Transverse colon (tissue), 4 donors: Measurements from ENCODE around the gene ARHGAP33.
"Not testable (repeated sequence)": the region's sequence is repeated elsewhere in the genome, so short reads cannot be mapped to it uniquely, and the experiment has no call there.

Experiments used
- CTCF ChIP-seq, 5 experiments: fragments of 200-600 bp in 3 of 5; fragments of 450-650 bp in 2 of 5; sonication (generic) in 3 of 5; IDR thresholded peaks; 1 replicate in 2 of 5; 2 replicates in 3 of 5; pipeline ENCODE4 v1.5.1; 2016 to 2017; ENCODE audit warnings: antibody characterized with exemption in 5 of 5, inconsistent platforms in 3 of 5, mild to moderate bottlenecking in 2 of 5, moderate library complexity in 1 of 5
- EP300 ChIP-seq: sonication (generic); formaldehyde crosslinking; IDR thresholded peaks from one replicate; pipeline ENCODE4 v1.6.1; 2017; ENCODE audit warnings: antibody characterized with exemption, low read depth
- POLR2A ChIP-seq: fragments of 450-650 bp; IDR thresholded peaks from one replicate; pipeline ENCODE4 v1.6.1; 2016; ENCODE audit warnings: antibody characterized with exemption, mild to moderate bottlenecking, moderate library complexity
- POLR2AphosphoS5 ChIP-seq, 3 donors: sonication (generic); formaldehyde crosslinking; IDR thresholded peaks; one replicate each; pipeline ENCODE4 v1.6.1; 2016; ENCODE audit warnings: antibody characterized with exemption in 3 of 3

- TF ChIP-seq CTCF (IDR thresholded peaks at IDR 0.05); EP300; POLR2AphosphoS5 (IDR thresholded peaks at IDR 0.05); POLR2A: not testable (repeated sequence)
Measured at GRCh38 chr19:35836096-35836495, 60.7 kb downstream of the ARHGAP33 start.
